ENCODE measurements around the gene LRRC37A.
"Not testable (repeated sequence)": the region's sequence is repeated elsewhere in the genome, so short reads cannot be mapped to it uniquely, and the experiment has no call there.

LRRC37A gene

GRCh38 chr17:46367520-46367919, 72.6 kb downstream of the LRRC37A start:
- not testable (repeated sequence) for H3K4me3 Mint-ChIP-seq; H3K27me3 Mint-ChIP-seq; H3K4me1 Mint-ChIP-seq (ENCODE audit: low read depth); H3K9me3 Mint-ChIP-seq; H3K27ac Mint-ChIP-seq; H3K36me3 Mint-ChIP-seq (ENCODE audit: low read depth)

DNA sequence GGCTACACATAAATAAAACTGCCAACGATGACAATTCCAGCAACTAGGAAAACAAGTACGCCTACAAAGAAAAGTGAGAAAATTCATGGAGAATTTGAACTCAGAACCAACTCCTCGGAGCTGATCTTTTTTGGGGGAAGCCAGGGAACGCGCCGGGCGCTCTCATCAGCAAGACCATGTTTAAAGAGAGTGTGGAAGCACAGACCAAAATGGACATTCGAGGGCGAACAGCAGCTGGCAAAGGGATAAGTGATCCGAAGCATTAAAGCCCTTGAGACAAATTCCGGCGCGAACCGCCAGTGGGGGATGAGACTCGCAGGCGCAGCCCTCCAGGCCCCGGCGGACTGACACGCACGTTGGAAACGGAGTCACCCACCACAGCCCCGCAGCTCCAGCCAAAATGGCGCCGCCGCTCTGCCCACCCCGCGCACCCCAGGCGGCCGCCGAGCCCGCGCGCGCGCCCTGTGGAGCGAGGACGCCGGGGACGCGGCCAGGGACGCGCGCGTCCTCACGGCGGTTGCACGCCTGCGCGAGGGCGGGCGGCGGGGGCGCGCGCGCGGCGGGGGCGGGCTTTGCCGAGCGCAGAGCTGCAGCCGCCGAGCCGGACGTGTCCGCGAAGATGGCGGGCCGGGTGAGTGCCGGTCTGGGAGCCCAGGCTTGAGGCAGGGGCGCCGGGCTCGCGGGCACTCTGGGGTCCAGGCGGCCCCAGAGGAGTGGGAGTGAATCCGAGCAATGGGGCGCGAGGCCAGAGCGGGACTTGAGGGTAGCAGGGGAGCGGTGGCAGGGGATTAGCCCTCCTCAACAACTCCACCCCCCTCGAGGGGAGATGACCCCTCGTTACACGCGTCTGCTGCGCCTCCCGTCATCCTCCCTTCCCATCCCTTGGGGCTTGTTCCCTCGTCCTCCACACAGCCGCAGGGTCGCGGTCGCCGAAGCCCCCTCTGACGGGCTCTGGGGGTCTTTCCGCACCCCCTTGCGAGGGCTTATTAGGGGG, 77.6 kb downstream of the LRRC37A start:
- not testable (repeated sequence) for H3K9me3 Mint-ChIP-seq; H3K27ac Mint-ChIP-seq; H3K4me1 Mint-ChIP-seq (ENCODE audit: low read depth); H3K27me3 Mint-ChIP-seq; H3K36me3 Mint-ChIP-seq (ENCODE audit: low read depth); H3K4me3 Mint-ChIP-seq

DNA sequence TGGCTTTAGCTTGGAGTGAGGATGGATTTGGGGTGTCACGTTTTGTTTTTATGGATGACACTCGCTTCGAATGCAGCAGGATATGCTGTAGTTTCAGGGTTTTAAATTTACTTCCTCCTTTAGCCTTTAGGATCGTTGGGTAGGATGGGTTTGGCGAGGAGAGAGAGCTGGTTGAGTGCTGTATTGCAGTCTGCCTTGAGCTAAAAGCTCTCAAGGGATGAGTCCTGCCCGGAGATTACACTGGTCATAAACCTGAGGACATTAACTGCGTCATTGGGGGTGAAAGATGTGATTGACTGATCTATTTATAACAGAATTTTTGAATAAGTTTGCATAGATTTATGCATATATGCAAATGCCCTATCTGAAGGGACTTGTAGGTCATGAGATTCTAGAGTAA, 78.5 kb downstream of the LRRC37A start:
- not testable (repeated sequence) for H3K27ac Mint-ChIP-seq; H3K4me3 Mint-ChIP-seq; H3K9me3 Mint-ChIP-seq; H3K4me1 Mint-ChIP-seq (ENCODE audit: low read depth); H3K27me3 Mint-ChIP-seq; H3K36me3 Mint-ChIP-seq (ENCODE audit: low read depth)

GRCh38 chr17:46383118-46383517, 88.2 kb downstream of the LRRC37A start:
- H3K4me3 Mint-ChIP-seq; H3K9me3 Mint-ChIP-seq; H3K27ac Mint-ChIP-seq; H3K27me3 Mint-ChIP-seq; H3K4me1 Mint-ChIP-seq (ENCODE audit: low read depth); H3K36me3 Mint-ChIP-seq (ENCODE audit: low read depth): not testable (repeated sequence)

DNA sequence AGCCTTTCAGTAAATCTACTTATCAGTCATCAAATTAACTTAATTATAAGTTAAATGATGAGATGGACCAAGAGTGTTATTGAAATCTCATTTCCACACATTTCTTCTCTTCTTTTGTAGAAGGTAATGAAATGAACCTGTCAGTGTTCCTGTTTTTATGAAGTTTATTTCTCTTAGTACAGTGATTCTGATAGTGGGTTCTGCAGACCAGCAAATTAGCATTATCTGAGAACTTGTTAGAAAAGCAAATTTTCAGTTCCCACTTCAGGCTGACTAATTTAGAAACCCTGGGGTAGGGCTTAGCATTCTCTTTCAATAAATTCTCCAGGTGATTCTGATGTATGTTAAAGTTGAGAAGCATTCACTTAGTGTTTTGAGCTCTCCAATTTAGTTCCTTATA, 90.6 kb downstream of the LRRC37A start:
- not testable (repeated sequence) for H3K9me3 Mint-ChIP-seq; H3K4me1 Mint-ChIP-seq (ENCODE audit: low read depth); H3K4me3 Mint-ChIP-seq; H3K36me3 Mint-ChIP-seq (ENCODE audit: low read depth); H3K27ac Mint-ChIP-seq; H3K27me3 Mint-ChIP-seq
